GM18499 (cell line): Measurements from ENCODE around the gene LASP1.
"Not testable (repeated sequence)": the region's sequence is repeated elsewhere in the genome, so short reads cannot be mapped to it uniquely, and the experiment has no call there.

ENCODE experiments used
- ATAC-seq: cut with Tn5 transposase; IDR thresholded peaks from one replicate; pipeline ENCODE4 v1.9.1; 2021; ENCODE audit warnings: moderate number of reproducible peaks; ENCODE audit not compliant: insufficient read depth, unreplicated experiment

Gene LASP1

DNA sequence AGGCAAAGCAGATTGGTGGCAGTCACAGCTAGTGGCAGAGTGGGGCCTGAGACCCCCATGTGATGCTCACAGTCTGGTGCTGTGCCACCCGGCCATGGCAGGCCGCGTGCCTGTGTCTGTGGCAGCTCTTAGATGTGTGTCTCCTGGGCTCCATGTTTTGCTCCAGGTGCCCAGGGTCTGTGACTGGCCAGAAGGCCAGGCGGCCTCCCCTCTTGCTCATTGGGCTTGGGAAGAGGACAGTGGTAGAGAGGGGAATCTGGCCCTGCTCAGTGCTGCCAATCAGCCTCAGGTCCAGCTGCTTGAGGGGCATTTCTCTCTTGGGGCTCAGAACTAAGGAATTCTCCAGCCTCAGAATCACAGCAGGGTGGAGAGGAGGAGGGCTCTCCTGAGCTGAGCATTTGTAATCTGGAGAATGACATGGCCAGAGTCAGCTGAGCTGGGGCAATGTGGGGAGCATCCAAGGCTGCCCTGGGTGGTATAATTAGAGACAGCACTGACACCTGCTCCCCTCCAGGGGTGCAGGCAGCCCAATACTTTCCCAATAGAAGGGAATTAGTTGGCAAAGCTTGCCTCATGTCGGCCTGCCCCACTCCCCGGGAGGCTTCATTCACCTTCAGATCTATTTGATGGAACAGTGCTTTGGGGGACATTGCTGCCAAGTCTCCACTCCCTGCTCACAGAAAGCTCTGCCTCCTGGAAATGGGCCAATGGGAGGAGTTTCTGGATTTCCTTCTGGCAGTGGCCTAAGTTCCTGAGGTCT lies 52.9 kb downstream of the LASP1 start:
- ATAC-seq = no peak

DNA sequence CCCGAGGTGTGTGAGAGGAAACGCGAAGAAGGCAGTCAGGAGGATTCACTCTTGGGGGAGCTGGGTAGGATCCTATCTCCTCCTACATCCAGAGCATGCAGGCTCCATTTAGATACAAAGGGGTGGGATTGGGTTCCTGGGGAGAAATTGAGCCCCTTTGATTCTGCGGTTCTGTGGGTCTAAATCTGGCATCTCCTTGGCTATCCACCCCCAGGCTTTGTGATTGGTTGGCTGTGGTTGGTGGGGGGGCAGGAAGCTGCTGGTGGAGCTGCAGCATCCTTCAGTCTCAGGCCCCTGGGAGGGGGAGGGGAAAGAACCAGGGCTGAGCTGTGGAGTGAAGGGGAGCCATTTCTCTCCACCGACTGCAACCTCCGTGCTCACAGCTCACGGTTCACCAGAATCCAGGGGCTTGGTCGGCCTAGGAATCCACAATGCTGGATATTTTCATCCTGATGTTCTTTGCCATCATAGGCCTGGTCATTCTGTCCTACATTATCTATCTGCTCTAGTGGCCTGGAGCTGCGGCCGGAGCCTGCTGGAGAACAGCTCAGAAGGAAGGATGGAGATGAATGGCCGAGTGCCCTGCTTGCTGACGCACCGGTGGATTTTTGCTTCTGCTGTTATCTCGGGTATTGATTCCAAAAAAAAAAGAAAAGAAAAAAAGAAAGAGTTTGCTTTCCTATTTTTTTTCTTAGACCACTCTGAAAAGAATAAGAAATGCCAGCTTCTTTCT lies 55.6 kb downstream of the LASP1 start, which contains the start of gene LASP1NB:
TSS of gene LASP1NB (plus strand) at position 352 of the 733 bp plus-strand sequence.
- ATAC-seq = no peak

GRCh38 chr17:38926293-38927070 lies 56.6 kb downstream of the LASP1 start:
- ATAC-seq = no peak

DNA sequence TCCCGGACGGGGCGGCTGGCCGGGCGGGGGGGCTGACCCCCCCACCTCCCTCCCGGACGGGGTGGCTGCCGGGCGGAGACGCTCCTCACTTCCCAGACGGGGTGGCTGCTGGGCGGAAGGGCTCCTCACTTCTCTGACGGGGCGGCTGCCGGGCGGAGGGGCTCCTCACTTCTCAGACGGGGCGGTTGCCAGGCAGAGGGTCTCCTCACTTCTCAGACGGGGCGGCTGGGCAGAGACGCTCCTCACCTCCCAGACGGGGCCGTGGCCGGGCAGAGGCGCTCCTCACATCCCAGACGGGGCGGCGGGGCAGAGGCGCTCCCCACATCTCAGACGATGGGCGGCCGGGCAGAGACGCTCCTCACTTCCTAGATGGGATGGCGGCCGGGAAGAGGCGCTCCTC lies 60.9 kb downstream of the LASP1 start:
- not testable (repeated sequence) for ATAC-seq

DNA sequence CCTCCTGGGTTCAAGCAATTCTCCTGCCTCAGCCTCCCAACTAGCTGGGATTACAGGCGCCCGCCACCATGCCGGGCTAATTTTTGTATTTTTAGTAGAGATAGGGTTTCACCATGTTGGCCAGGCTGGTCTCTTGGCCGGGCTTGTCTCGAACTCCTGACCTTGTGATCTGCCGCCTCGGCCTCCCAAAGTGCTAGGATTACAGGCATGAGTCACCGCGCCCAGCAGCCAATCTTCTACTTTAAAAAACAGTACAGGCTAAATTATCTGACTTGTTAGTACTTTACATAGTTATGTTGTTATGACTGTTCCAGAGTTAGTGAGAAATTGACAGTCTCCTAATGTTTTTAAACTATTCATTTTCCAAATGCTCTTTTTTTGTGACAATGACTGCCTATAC lies 64.1 kb downstream of the LASP1 start:
- not testable (repeated sequence) for ATAC-seq

- ATAC-seq = no peak
Measured at GRCh38 chr17:38939987-38940386, 70.1 kb downstream of the LASP1 start.

- no peak for ATAC-seq
Measured at GRCh38 chr17:38940404-38940803, 70.5 kb downstream of the LASP1 start.

DNA sequence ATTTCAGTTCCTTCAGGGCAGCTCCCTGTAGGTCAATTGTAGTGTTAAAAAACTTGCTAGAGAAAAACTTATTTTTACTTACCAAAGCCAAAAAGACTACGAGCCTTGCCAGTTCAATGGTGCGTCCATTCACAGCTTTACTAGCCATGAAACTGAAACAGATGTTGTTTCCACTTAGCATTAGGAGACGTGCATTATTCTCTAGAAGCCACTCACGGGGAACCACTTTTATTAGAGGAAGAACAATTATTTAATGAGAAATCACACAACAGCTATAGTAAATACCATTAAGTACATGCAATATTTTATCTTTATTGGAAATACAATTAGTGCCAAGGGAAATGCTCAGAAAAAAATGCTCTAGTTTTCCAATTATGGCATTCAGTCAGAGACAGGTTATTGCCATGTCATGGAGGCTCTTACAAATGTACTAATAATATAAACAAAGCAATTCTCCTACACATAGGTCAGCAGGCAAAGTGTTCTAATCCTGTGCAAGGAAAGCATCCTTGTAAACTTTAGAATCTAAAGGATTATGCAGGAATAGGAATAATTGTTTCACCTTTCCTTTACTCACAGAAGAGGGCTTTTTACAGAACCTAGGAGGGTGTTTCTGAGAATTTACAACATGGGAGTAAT lies 73.0 kb downstream of the LASP1 start:
- no peak for ATAC-seq

- ATAC-seq = no peak
Measured at GRCh38 chr17:38943607-38944006, 73.7 kb downstream of the LASP1 start.

DNA sequence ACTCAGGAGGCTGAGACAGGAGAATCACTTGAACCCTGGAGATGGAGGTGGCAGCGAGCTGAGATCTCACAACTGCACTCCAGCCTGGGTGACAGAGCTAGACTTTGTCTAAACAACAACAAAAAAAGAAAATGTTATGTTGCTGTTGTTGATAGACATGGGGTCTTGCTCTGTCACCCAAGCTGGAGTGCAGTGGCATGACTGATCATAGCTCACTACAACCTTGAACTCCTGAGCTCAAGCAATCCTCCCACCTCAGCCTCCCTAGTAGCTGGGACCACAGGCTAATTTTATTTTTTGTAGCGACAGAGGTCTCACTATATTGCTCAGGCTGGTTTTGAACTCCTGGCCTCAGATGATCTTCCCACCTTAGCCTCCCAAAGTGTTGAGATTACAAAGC lies 77.3 kb downstream of the LASP1 start:
- ATAC-seq = no peak

DNA sequence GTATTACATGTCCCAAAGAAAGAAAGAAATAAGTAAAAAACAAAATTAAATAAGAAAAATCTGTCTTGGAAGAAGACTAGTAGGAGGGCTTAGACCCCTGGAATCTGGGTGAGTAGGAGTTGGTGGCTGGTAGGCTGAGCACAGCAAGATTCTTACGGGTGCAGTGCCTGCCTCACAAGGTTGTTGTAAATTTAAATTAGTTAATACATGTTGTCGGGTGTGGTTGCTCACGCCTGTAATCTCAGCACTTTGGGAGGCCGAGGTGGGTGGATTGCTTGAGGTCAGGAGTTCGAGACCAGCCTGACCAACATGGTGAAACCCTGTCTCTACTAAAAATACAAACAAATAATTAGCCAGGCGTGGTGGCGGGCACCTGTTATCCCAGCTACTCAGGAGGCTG lies 83.9 kb downstream of the LASP1 start:
- not testable (repeated sequence) for ATAC-seq

DNA sequence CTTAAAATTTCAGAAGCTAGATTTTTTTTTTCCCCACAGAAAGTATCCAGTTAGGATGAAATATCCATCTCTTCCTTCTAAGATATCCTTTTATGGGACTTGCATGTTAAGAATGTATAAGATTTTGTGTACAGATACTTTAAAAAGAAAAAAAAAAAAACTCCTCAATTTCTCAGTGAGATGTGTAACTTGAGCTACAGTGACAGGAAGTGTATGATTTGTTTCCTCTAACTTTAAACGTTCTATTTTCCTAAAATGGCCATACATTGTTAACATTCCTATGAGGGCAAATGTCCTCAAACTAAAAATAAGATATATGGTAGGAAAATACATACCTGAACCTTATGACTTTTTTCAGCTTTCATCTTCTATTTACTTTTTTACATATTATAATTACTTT lies 88.5 kb downstream of the LASP1 start:
- ATAC-seq = no peak

DNA sequence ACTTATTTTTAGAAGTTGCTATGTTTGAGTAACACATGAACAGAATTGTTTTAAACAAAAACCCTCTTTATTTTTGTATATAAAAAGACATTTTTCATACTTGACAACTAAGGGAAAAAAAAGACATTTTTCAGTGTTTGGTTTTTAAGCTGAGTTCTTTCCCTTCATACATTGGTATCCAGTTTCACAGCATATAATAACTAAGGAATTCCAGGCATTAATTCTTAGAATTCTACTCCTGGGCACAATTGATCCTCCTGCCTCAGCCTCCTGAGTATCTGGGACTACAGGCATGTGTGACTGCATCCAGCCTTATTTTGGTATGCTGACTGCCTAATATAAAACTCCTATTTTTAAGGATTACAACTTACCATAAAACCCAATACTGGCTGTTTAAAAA lies 88.9 kb downstream of the LASP1 start:
- no peak for ATAC-seq

DNA sequence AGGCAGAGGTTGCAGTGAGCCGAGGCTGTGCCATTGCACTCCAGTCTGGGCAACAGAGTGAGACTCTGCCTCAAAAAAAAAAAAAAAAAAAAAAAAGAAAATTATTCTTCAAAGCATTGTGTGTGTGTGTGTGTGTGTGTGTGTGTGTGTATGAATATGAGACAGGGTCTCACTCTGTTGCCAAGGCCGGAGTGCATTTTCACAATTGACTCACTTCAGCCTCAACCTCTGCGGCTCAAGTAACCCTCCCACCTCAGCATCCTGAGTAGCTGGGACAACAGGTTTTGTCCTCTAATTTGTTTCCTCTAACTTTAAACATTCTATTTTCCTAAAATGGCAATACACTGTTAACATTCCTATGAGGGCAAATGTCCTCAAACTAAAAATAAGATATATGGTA lies 89.7 kb downstream of the LASP1 start:
- ATAC-seq = no peak

DNA sequence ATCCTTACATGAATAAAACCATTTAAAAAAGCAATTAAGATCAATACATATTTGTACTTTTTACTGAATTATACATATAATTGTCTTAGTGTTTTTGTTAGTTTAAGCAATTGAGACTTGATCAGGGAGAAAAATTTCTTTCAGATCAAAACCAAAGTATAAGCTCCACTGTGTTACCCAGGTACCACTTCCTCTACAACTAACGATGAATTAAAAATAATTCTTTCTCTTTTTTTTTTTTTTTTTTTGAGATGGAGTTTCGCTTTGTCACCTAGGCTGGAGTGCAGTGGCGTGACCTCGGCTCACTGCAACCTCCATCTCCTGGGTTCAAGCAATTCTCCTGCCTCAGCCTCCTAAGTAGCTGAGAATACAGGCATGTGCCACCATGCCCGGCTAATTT lies 90.5 kb downstream of the LASP1 start:
- no peak for ATAC-seq

GRCh38 chr17:38961413-38961812 lies 91.6 kb downstream of the LASP1 start:
- ATAC-seq = no peak

DNA sequence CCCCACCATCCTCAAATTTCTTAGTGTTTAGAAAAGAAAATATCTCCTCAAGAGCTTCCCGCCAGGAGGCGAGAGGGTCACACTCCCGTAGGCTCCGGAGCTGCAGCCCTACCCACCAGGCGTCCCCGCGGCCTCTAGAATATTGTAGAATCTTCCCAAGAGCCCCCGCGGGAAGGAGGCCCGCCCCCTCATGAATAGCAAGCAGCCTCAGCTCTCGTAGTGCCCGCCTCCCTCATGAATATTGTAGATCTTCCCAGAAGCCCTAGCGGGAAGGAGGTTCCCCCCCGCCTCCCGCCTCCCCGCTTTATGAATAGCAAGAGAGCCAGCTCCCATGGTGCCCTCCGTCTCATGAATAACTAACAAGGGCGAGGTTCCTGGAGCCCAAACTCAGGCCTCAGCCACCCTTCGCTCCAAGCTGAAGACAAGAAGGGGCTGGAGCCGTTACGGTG lies 97.5 kb downstream of the LASP1 start, which contains the start of gene FBXO47:
TSS of gene FBXO47 (minus strand) at position 114 of the 449 bp plus-strand sequence. CDS start 4,378 bp downstream, outside the sequence.
- ATAC-seq = no peak

GRCh38 chr17:38969281-38969680 lies 99.4 kb downstream of the LASP1 start:
- no peak for ATAC-seq

- ATAC-seq = no peak
Measured at GRCh38 chr17:38970128-38970527, 100.3 kb downstream of the LASP1 start.

DNA sequence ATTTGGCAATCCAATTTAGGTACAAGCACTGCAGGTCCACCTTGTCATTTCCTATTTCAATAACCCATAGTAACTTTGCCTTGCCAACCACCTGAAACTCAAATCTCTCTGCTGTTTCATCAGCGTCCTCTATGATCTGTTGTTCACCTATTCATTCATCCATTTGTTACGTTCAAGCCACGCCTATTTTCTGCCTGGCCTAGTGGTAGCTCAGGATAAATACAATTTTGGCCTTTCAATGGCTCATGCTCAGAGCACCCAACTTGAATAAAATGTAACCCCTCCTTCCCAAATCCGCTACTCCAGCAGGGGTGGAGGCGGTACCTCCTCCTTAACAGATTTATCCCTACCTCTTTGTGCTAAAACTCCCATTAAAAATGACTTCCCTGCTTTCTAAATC lies 100.9 kb downstream of the LASP1 start:
- ATAC-seq = no peak
